ENCODE measurements around the gene DTNB.

Gene DTNB

GRCh38 chr2:25376750-25377621 is 296.4 kb downstream of the DTNB start (continued):
- TF ChIP-seq ZNF449 (tag by site-specific recombination; IDR thresholded peaks at IDR 0.05) (peak; percentile 60; the same call in 1 of the 2 replicates), PATZ1 (tag by site-specific recombination; IDR thresholded peaks at IDR 0.05) (0 out of 2 replicates have a peak, but pooled peaks have one; percentile 44), SCRT2 (tag by site-specific recombination; IDR thresholded peaks at IDR 0.05) (peak; percentile 93), KLF9 (tag by site-specific recombination; IDR thresholded peaks at IDR 0.05; ENCODE audit: low read depth) (peak; percentile 16; the same call in 1 of the 2 replicates), ZNF157 (tag by site-specific recombination; IDR thresholded peaks at IDR 0.05) (no peak), ZNF335 (tag by site-specific recombination; conservative IDR thresholded peaks at IDR 0.05) (0 out of 2 replicates have a peak, but pooled peaks have one; percentile 13), ZSCAN23 (tag by site-specific recombination; IDR thresholded peaks at IDR 0.05) (no peak), ZNF37A (tag by site-specific recombination; IDR thresholded peaks at IDR 0.05) (no peak), ZSCAN30 (tag by site-specific recombination; IDR thresholded peaks at IDR 0.05) (peak; percentile 94), GLIS1 (tag by site-specific recombination; IDR thresholded peaks at IDR 0.05) (peak; percentile 47; the same call in 1 of the 2 replicates), ZBTB26 (tag by site-specific recombination; optimal IDR thresholded peaks at IDR 0.05) (peak; percentile 44), ZNF521 (tag by site-specific recombination; IDR thresholded peaks at IDR 0.05) (no peak), TRIM28 (IDR thresholded peaks at IDR 0.05; ENCODE audit: borderline replicate concordance, low read length) (0 out of 2 replicates have a peak, but pooled peaks have one; percentile 22), IKZF3 (tag by site-specific recombination; IDR thresholded peaks at IDR 0.05) (0 out of 2 replicates have a peak, but pooled peaks have one; percentile 16)

- H3K4me3 ChIP-seq (ENCODE audit: low read depth, low read length) = no peak overlapping the region
- ChIA-PET CTCF (interaction anchor here (0.6 to 3.2 kb wide), 18 partner anchors 8 to 1928 kb away, joined by 3 to 41 read pairs (median 4); partner anchors contain the start of gene DNMT3A), POLR2A (interaction anchor here (0.5 to 1.0 kb wide), 2 partner anchors 11 to 1300 kb away, joined by 3 to 5 read pairs; partner anchors contain the start of gene SF3B6)
Measured at GRCh38 chr2:25375989-25376545, 297.3 kb downstream of the DTNB start.

More at GRCh38 chr2:25375989-25376545, 297.3 kb downstream of the DTNB start:
- TF ChIP-seq ZNF157 (tag by site-specific recombination; IDR thresholded peaks at IDR 0.05) (no peak), ZNF624 (tag by site-specific recombination; IDR thresholded peaks at IDR 0.05) (no peak), ZNF433 (tag by site-specific recombination; IDR thresholded peaks at IDR 0.05; ENCODE audit: low read depth) (no peak), ZXDB (tag by site-specific recombination; IDR thresholded peaks at IDR 0.05) (no peak), ZNF626 (tag by site-specific recombination; IDR thresholded peaks at IDR 0.05) (no peak), ZNF701 (tag by site-specific recombination; IDR thresholded peaks at IDR 0.05) (no peak), KLF9 (tag by site-specific recombination; IDR thresholded peaks at IDR 0.05; ENCODE audit: low read depth) (no peak), MEIS1 (CRISPR knock-in tag; IDR thresholded peaks at IDR 0.05; ENCODE audit: borderline replicate concordance) (no peak), ZNF132 (tag by site-specific recombination; IDR thresholded peaks at IDR 0.05; ENCODE audit: borderline replicate concordance) (no peak), ZNF394 (tag by site-specific recombination; IDR thresholded peaks at IDR 0.05; ENCODE audit: borderline replicate concordance) (no peak), KLF10 (tag by site-specific recombination; IDR thresholded peaks at IDR 0.05) (no peak), ZNF366 (tag by site-specific recombination; conservative IDR thresholded peaks at IDR 0.05) (no peak), ZNF501 (tag by site-specific recombination; IDR thresholded peaks at IDR 0.05) (no peak), HOXC10 (CRISPR knock-in tag; IDR thresholded peaks at IDR 0.05) (no peak), ZNF133 (tag by site-specific recombination; IDR thresholded peaks at IDR 0.05) (no peak), ZNF660 (tag by site-specific recombination; IDR thresholded peaks at IDR 0.05) (no peak), ZNF530 (tag by site-specific recombination; IDR thresholded peaks at IDR 0.05; ENCODE audit: low read depth) (no peak)
- TF ChIP-seq, protein P1, sequence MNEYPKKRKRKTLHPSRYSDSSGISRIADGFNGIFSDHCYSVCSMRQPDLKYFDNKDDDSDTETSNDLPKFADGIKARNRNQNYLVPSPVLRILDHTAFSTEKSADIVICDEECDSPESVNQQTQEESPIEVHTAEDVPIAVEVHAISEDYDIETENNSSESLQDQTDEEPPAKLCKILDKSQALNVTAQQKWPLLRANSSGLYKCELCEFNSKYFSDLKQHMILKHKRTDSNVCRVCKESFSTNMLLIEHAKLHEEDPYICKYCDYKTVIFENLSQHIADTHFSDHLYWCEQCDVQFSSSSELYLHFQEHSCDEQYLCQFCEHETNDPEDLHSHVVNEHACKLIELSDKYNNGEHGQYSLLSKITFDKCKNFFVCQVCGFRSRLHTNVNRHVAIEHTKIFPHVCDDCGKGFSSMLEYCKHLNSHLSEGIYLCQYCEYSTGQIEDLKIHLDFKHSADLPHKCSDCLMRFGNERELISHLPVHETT (tag by site-specific recombination; IDR thresholded peaks at IDR 0.05) = no peak
- peaks cover 5% of the 10 kb centered on the region for H3K4me1 ChIP-seq (ENCODE audit: control insufficient read depth, insufficient read depth, low read length)
- no peak overlapping the region for H3K27ac ChIP-seq (ENCODE audit: extremely low read depth, low read depth, low read length)
- H3K36me3 ChIP-seq (ENCODE audit: control insufficient read depth in 2 of 2, insufficient read depth in 1 of 2, low read length in 2 of 2) = no peaks in the 10 kb centered on the region
- no peaks in the 10 kb centered on the region for H3K9me3 ChIP-seq (ENCODE audit: control insufficient read depth, insufficient read depth, low read depth, low read length)
